ENCODE data around the gene NFAT5.

Gene NFAT5

DNA sequence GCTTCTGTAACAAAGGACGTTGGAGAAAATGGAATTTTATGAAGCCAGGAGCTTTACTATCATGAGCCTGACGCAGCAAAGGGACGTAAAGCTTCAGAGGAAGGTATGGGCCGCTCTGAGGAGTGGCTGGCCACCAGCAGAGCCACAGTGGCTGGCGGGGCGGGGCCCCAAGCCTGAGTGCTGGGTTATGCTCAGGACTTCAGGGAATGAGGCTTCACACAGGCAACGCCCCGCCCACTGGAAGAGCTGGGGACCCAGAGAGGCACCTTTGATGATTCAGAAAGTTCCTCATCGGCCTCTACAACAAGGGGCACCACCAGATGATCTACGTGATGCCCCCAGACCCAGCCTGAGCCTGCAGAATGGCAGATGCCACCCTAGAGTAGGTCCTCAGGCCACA lies 180.2 kb downstream of the NFAT5 start:
- DNase-seq: no peak

DNA sequence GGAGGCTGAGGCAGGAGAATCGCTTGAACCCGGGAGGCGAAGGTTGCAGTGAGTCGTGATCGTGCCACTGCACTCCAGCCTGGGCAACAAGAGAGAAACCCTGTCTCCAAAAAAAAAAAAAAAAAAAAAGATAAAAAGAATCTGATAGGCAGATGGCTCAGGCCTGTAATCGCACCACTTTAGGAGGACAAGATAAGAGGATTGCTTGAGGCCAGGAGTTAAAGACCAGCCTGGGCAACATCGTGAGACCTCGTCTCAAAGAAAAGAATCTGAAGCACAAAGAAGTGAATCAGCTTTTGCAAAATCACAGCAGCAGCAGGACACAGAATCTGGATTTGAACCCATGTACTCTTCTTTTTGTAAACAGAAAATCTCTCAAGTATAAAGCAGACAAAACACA lies 181.3 kb downstream of the NFAT5 start:
- no peak for DNase-seq

DNA sequence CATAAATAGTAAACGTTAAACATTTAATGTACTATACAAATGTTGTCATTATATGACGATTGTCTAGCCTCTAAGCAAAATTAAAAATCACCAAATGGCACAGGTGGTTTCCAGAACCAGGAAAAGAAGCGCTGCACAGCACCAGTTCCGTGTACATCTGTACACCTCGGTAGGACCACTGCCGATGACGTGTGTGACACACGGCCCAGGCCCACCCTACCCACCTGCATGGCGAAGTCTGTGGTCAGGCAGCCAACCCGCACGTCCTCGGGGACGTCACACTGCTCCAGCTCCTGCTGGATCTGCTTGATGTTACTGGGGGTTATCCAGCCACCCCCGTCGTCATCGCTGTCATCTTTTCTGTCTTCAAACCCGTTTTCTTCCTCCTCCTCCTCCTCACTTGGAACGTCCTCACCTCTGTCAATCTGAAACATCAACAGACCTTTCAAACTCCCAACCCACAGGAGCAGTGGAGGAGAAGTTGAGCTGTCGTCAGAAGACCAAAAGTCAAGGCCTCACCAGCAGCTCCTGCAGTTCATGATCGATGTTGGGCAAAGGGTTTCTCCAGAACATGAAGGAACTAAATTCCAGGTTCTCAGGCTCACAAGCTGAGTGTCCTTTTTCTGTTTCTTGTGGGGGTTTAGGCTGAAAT lies 183.1 kb downstream of the NFAT5 start:
- no peak for DNase-seq

- DNase-seq: no peak
These were observed 188.3 kb downstream of the NFAT5 start for GRCh38 chr16:69754143-69754468.

Data from SHP77 (cell line).